Activated T-cell treated with anti-CD3 and anti-CD28 coated beads for 1 hour (primary cell): Measurements from ENCODE around the gene GBE1.

Experiments used
- DNase-seq: peaks from one replicate; pipeline ENCODE4 v3.0.0-alpha.2; 2020; ENCODE audit warnings: low read depth

GBE1 gene

GRCh38 chr3:81468391-81468790 is 293.1 kb downstream of the GBE1 start:
- no peak for DNase-seq

- no peak for DNase-seq
Measured at GRCh38 chr3:81466201-81466560, 295.3 kb downstream of the GBE1 start.

DNA sequence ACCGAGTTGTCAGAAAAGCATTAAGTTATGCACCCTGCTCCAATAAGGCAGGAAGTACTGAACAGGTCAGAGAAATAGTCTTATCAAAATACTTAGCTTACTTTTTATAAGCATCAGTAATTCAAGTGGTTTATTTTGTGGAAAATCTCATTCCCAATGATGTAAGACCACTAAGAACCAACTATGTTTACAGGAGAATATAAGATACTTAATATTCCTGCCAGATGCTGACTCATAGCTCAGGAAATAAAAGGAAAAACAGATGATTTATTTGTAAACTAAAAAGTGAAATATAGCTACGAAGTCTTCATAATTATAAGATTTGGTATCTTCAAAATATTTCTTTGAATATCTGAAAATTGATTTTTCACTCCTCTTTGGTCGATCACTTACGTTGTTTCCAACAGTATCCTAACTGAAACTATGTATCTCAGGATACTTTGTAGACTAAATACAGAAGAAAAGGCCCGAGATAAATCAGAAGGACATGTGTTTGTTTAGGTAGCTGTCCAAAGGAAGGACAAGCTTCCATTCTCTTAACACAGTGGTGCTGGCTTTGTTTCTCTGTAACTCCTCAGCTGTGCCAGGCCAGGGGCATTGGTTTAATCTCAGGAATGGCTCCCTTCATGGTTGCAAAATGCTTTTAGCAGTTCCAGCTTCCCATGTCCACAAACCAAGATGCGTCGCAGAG is 295.8 kb downstream of the GBE1 start:
- DNase-seq: no peak

DNA sequence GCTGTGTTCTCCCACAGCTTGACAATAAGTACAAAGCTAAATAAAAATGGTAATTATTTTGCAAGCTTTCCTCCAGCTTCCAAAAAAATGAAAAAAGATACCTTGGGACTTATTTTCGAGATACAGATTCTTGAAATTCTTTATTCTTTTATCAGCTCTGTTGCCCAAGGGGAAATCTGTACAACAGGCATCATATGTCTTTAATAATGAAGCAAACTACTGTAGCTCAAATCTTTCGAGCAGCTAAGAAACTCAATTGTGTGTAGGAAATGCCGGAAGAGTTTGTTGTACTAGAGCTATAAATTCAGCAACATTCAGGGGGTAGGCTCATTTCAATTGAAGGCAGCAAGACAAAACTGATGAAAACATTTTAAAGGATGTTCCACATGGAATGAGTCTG is 297.7 kb downstream of the GBE1 start:
- no peak for DNase-seq

DNA sequence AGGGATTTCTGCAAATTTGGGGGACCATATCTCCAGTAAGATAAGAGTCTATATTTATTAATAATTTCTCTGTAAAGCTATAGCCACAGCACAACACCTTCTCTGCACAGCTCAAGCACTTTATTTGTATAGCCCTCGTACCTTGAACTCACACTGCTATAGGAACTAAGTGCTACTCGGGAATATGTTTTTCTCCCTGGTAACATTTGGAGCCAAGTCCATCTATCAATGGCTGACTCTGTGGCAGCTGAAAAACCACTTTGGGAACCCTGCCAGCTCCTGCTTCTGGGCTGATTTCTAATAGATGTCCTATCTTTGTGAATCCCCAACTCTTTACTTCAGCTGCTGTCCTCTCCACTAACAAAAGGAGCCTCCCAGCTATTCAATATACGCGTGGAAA is 298.5 kb downstream of the GBE1 start:
- DNase-seq: no peak

DNA sequence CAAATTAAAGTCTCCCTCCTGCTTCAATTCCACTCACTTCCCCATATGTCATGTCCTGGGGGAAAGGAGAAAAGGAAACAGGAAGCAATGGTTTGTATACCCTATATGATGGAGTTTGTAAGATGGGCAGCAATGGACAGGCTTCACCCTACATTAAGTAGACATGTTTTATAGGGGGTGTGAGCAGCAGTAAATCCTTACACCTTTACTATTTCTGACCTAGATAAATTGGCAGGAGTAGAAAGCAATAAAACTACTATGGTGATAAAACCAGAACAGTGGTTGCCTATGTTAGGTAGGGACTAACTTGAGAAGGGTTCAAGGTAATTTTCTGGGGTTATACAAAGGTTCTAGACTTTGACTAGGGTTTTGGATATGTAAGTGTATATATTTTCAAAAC is 301.7 kb downstream of the GBE1 start:
- no peak for DNase-seq

- DNase-seq: no peak
Measured at GRCh38 chr3:81452418-81452817, 309.0 kb downstream of the GBE1 start.

GRCh38 chr3:81451611-81452010 is 309.8 kb downstream of the GBE1 start:
- DNase-seq: no peak

- DNase-seq: no peak
Measured at GRCh38 chr3:81451140-81451539, 310.3 kb downstream of the GBE1 start.

GRCh38 chr3:81446806-81447205 is 314.6 kb downstream of the GBE1 start:
- no peak for DNase-seq

DNA sequence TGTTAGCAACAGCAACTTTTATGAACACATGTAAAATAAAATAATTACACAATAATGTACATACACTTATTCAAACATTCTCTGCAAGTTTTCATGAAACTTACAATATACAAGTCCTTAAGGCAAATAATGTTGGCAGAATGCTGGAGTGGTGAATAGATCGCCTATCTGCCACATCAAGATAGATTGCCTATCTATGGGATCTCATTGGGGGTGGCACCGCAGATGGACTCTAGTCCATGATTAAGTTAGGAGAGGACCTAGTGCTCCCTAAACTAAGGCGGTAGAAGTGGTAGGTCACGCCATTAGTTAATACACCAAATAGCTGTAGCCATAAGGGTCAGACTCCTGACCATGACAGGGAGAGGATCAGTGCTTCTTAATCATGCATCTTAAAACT is 315.7 kb downstream of the GBE1 start:
- DNase-seq: no peak

DNA sequence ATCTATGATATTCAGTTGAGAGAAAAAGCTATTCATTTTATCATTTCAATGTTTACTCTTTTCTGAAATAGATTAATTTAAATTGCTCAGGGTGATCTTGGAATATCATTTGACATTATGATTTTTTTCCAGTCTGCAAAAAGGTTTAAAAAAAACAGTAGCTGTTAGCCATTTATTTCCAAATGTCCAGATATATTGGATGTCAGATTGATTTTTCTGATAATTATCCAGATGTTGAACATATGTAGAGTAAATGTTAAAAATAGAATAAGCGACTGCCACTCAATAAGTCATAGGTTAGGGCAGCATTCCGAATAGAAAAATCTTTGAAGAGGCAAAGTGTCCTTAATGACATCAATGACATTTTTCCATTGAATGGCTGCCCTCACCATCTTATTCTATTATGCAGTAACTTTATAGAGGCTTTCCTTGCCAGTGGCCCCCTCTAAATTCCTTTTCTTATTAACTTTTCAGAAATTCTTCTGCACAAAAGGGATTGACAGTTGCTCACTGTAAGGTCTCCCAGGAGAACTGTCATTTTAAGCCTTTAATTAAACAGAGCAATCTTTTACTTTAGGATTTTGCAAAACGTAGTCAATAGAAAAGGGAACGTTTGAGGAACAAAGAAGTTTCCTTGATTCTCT is 316.5 kb downstream of the GBE1 start:
- DNase-seq: no peak

DNA sequence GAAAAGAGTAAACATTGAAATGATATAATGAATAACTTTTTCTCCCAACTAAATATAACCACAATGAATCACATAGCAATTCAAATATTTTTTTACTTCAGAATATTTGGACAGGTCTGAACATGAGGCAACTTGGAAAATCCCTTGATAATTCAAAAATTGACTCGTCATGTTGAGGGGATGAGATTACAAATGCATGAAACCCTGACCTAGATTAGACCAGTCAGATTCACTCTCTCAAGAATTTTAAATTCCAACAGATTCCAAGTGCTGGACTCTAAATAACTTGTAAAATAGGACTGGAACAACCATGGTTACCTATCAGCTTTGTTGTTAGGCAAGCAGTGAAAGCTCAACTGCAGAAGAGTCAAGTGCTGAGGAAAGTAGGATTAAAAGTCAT is 317.5 kb downstream of the GBE1 start:
- DNase-seq: no peak

- no peak for DNase-seq
Measured at GRCh38 chr3:81443457-81443782, 318.0 kb downstream of the GBE1 start.

- DNase-seq: no peak
Measured at GRCh38 chr3:81442758-81443456, 318.5 kb downstream of the GBE1 start.

DNA sequence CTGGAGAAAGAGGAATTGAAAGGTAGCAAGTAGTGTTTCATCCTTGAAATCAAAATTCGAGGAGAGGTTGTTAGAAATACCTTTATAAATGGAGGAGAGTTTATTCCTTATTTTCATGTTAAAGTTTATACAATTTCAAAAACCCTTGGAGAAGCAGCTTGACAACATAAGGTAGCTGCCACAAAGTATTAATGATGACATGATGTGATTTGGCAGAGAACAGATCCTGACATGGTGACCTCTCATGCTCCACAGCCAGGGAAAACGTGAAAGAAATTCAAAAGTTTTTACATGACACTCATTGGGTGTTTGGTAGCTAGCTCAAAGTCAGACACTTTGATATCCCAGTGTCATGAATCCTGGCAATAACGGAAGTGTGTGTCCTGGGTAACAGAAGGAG is 320.8 kb downstream of the GBE1 start:
- DNase-seq: no peak
